Heart left ventricle (tissue), 13 donors: ENCODE results near the gene TAF5L.

Experiments used
- CTCF ChIP-seq, 12 donors: fragments of 200-600 bp; sonication (generic) in 4 of 12; IDR thresholded peaks; one replicate each; pipeline versions ENCODE4 v1.5.0 to v1.8.0; 2018 to 2022; ENCODE audit warnings: antibody characterized with exemption in 12 of 12, mild to moderate bottlenecking in 5 of 12
- POLR2A ChIP-seq, 2 donors: fragments of 450-650 bp; IDR thresholded peaks; one replicate each; pipeline ENCODE4 v1.6.1; 2017; ENCODE audit warnings: antibody characterized with exemption in 2 of 2, mild to moderate bottlenecking in 2 of 2, moderate library complexity in 2 of 2
- donor health status: ischemic (EF 13 %, LVEDD 7.1; RV severe dilation, severe dysfunction).
- donor health status: DM: no; HTN: yes; CAD: no.
- donor health status: DM: no; HTN: no; CAD: no.
- donor health status: ischemic (EF 25% LVEDD 6.9; RV normal size, moderate dysfunction).
- donor health status: ischemic (EF 25% LVEDD 5.7; RV mildly dilated, moderate dysfunction).
- donor health status: ischemic (EF 35%, LVEDD 5.7; RV mildly dilated, moderate dysfunction).
- donor health status: nonischemic (EF 11% LVEDD 7.7; RV severe dilation, severe dysfunction).
- donor health status: DM: yes; HTN: yes; CAD: no.
- donor health status: PGD.
- donor health status: ischemic (EF 29% LVEDD 5.4; RV normal size, mild dysfunction).
- donor health status: nonischemic (EF 23%, LVEDD 6.1; RV moderate dilation, normal function).

- TF ChIP-seq CTCF (IDR thresholded peaks at IDR 0.05): no peak
- no peak for TF ChIP-seq POLR2A (IDR thresholded peaks at IDR 0.05)
Measured at GRCh38 chr1:229582011-229582694, 43.8 kb downstream of the TAF5L start.
